Non-pigmented ciliary epithelial cell (primary cell): ENCODE data around the gene FAM13A.
A peak's percentile ranks its signal among the peaks of the same experiment; 100 is the strongest.
"Not testable (repeated sequence)": the region's sequence is repeated elsewhere in the genome, so short reads cannot be mapped to it uniquely, and the experiment has no call there.

Experiments used
- DNase-seq: peaks from one replicate; pipeline ENCODE4 v3.0.0-alpha.2; 2010; ENCODE audit warnings: low read depth

Gene FAM13A

GRCh38 chr4:88900432-88900831 is 156.6 kb downstream of the FAM13A start:
- peak; percentile 38 for DNase-seq

GRCh38 chr4:88897752-88898151 is 159.2 kb downstream of the FAM13A start:
- DNase-seq = no peak

GRCh38 chr4:88897180-88897579 is 159.8 kb downstream of the FAM13A start:
- DNase-seq = no peak

GRCh38 chr4:88893961-88894360 is 163.0 kb downstream of the FAM13A start:
- no peak for DNase-seq

GRCh38 chr4:88892646-88893045 is 164.3 kb downstream of the FAM13A start:
- DNase-seq = no peak

GRCh38 chr4:88891636-88892035 is 165.3 kb downstream of the FAM13A start:
- DNase-seq = no peak

GRCh38 chr4:88887409-88887808 is 169.6 kb downstream of the FAM13A start:
- DNase-seq = not testable (repeated sequence)

GRCh38 chr4:88881227-88881569 is 175.8 kb downstream of the FAM13A start:
- DNase-seq = no peak

- DNase-seq = no peak
Observed at GRCh38 chr4:88880501-88881226, 176.3 kb downstream of the FAM13A start.

GRCh38 chr4:88879991-88880390 is 177.0 kb downstream of the FAM13A start:
- DNase-seq = no peak

GRCh38 chr4:88878642-88879041 is 178.3 kb downstream of the FAM13A start:
- no peak for DNase-seq

GRCh38 chr4:88870428-88870827 is 186.6 kb downstream of the FAM13A start:
- no peak for DNase-seq

- no peak for DNase-seq
Observed at GRCh38 chr4:88868510-88868909, 188.5 kb downstream of the FAM13A start.

- DNase-seq = no peak
Observed at GRCh38 chr4:88866862-88867550, 190.0 kb downstream of the FAM13A start.

- no peak for DNase-seq
Observed at GRCh38 chr4:88865466-88865865, 191.5 kb downstream of the FAM13A start.

- no peak for DNase-seq
Observed at GRCh38 chr4:88865046-88865445, 191.9 kb downstream of the FAM13A start.

- DNase-seq = no peak
Observed at GRCh38 chr4:88860586-88860985, 196.4 kb downstream of the FAM13A start.

GRCh38 chr4:88859191-88859812 is 197.7 kb downstream of the FAM13A start:
- no peak for DNase-seq

GRCh38 chr4:88858752-88859151 is 198.2 kb downstream of the FAM13A start:
- DNase-seq = no peak

- no peak for DNase-seq
Observed at GRCh38 chr4:88857588-88857987, 199.4 kb downstream of the FAM13A start.

- no peak for DNase-seq
Observed at GRCh38 chr4:88854481-88854880, 202.5 kb downstream of the FAM13A start.

GRCh38 chr4:88853583-88853982 is 203.4 kb downstream of the FAM13A start:
- DNase-seq = not testable (repeated sequence)

GRCh38 chr4:88846206-88846790 is 210.7 kb downstream of the FAM13A start:
- no peak for DNase-seq
